Epithelial cell of proximal tubule (primary cell): Measurements from ENCODE around the gene SLC16A10. TPM values are rescaled to one million over a fixed set of nuclear protein-coding genes. Genes with fewer than 3 reads are reported as not detected.

Experiments
- DNase-seq: peaks from one replicate; pipeline ENCODE4 v3.0.0-alpha.2; 2011; ENCODE audit warnings: low read depth
- H3K4me3 ChIP-seq: 2 replicates; pipeline ENCODE4 v1.5.1; 2011; ENCODE audit warnings: low read depth, mild to moderate bottlenecking, low read length
- total RNA-seq: library from RNA; depleted of rRNA; stranded (reverse); fragments of >200 nt; gene quantifications from 2 replicates; pipeline ENCODE4 v1.2.3, GENCODE V29; 2015
- TF ChIP-seq, protein P1 (sequence below): conservative IDR thresholded peaks from 2 replicates; pipeline ENCODE4 v1.5.1; 2012; ENCODE audit warnings: low read depth, mild to moderate bottlenecking, low read length

Gene SLC16A10
- total RNA-seq, 1 donor from 2014 or later = 0.63 TPM

DNA sequence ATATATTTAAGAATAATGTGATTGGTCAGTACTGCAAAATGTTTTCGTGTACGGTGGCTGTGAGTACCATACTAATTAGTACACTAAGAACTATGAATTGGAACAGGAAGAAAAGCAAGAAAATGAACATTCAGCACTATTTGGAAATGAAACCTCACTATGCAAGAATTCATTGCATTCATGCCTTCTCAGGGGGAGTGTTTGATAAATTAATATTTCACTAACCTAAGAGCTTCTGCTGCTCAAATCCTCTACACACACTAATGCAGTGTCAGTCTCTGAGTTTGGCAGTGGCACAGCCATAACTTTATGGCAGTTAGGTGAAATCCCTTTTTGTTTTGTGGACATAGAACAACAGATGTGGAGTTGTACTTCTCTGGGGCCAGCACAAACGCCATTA lies 60.1 kb downstream of the SLC16A10 start:
- TF ChIP-seq, protein P1, sequence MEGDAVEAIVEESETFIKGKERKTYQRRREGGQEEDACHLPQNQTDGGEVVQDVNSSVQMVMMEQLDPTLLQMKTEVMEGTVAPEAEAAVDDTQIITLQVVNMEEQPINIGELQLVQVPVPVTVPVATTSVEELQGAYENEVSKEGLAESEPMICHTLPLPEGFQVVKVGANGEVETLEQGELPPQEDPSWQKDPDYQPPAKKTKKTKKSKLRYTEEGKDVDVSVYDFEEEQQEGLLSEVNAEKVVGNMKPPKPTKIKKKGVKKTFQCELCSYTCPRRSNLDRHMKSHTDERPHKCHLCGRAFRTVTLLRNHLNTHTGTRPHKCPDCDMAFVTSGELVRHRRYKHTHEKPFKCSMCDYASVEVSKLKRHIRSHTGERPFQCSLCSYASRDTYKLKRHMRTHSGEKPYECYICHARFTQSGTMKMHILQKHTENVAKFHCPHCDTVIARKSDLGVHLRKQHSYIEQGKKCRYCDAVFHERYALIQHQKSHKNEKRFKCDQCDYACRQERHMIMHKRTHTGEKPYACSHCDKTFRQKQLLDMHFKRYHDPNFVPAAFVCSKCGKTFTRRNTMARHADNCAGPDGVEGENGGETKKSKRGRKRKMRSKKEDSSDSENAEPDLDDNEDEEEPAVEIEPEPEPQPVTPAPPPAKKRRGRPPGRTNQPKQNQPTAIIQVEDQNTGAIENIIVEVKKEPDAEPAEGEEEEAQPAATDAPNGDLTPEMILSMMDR = no peak
- no peak overlapping the region for H3K4me3 ChIP-seq
- DNase-seq = peak; percentile 13

DNA sequence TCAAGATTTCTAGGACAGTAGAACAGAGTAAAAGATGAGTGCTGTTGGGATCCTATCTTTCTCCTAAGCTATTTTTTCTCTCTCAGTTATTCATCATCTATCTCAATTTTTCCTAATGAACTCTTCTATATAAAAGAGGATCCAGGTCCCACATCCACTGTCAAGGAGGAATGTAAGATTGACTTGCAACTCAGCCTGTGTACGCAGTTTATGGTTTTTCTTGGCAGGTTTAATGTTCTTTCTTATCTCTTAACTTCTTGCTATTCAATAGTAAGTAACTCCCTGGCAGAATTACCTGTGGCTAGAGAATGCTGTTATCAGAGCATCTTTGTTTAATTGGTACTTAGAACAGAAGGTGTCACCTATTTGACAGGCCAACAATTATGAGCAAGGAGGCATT lies 60.8 kb downstream of the SLC16A10 start:
- no peak for DNase-seq
- H3K4me3 ChIP-seq = no peak overlapping the region
- TF ChIP-seq, protein P1 = no peak

- TF ChIP-seq, protein P1 = no peak
- no peak for DNase-seq
Observed at GRCh38 chr6:111150577-111150976, 63.3 kb downstream of the SLC16A10 start.

GRCh38 chr6:111154981-111155380 lies 67.7 kb downstream of the SLC16A10 start:
- no peak overlapping the region for H3K4me3 ChIP-seq
- DNase-seq = no peak
- TF ChIP-seq, protein P1 = no peak

More at GRCh38 chr6:111150577-111150976, 63.3 kb downstream of the SLC16A10 start:
- H3K4me3 ChIP-seq = no peak overlapping the region

DNA sequence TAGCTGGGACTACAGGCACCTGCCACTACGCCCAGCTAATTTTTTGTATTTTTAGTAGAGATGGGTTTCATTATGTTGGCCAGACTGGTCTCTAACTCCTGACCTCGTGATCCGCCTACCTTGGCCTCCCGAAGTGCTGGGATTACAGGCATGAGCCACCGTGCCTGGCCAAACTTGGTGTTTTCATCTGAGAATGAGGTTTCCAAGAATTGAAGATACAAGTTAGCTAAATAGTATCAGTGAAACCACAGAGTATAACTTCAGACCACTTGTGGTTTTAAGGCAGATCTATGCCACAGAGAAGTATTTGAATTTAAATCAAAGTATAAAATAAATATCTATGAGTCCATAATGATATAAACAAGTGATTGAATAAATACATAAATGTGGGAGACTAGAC lies 70.1 kb downstream of the SLC16A10 start:
- no peak for DNase-seq
- TF ChIP-seq, protein P1 = no peak
- no peak overlapping the region for H3K4me3 ChIP-seq

DNA sequence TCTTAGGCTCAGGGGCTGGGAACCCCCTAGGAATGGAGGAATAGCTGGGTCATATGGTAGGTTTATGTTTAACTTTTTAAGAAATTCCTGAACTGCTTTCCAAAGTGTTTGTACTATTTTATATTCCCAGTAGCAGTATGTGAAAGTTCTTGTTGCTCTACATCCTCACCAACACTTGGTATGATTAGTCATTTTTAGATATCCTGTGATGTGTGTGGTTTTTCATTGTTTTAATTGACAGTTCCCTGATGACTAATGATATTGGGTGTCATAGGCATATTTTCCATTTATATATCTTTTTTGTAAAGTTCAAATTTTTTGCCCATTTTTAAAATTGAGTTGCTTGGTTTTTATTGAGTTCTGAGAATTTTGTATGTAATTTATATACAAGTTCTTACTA lies 72.3 kb downstream of the SLC16A10 start:
- TF ChIP-seq, protein P1 = no peak
- DNase-seq = no peak
- no peak overlapping the region for H3K4me3 ChIP-seq

- DNase-seq = no peak
- TF ChIP-seq, protein P1 = no peak
- H3K4me3 ChIP-seq = no peak overlapping the region
Observed at GRCh38 chr6:111161650-111162049, 74.3 kb downstream of the SLC16A10 start.
